ENCODE measurements around the gene PRSS27. TPM values are rescaled to one million over a fixed set of nuclear protein-coding genes. Genes with fewer than 3 reads are reported as not detected.

Gene PRSS27
- total and polyA plus RNA-seq, 2 donors (not counting 1 experiment from before 2014, with no cell fraction given): 2.1 to 2.4 TPM

DNA sequence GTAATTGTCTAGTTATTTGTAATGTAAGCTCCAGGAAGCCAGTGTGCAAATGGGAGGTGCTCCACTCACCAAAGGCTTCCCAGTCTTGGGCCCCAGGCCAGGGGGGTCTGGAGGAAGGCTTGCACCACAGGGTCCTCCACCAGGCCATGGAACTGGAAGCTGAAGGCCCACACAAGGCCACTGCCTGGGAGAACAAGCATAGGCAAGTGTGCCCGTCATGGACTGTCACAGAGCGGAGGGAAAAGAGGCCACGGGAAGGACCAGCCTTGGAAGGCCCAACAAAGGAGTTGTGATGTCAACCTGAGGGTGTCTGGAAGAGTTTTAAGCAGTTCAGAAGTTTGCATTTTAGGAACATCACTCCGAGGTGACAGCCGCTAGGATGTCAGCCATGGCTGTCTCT, 29.5 kb upstream of the PRSS27 start:
- TF ChIP-seq EZH2 (IDR thresholded peaks at IDR 0.05; ENCODE audit: borderline replicate concordance, insufficient read depth, low read depth, low read length, poor library complexity, severe bottlenecking): no peak
- TF ChIP-seq, protein P1, sequence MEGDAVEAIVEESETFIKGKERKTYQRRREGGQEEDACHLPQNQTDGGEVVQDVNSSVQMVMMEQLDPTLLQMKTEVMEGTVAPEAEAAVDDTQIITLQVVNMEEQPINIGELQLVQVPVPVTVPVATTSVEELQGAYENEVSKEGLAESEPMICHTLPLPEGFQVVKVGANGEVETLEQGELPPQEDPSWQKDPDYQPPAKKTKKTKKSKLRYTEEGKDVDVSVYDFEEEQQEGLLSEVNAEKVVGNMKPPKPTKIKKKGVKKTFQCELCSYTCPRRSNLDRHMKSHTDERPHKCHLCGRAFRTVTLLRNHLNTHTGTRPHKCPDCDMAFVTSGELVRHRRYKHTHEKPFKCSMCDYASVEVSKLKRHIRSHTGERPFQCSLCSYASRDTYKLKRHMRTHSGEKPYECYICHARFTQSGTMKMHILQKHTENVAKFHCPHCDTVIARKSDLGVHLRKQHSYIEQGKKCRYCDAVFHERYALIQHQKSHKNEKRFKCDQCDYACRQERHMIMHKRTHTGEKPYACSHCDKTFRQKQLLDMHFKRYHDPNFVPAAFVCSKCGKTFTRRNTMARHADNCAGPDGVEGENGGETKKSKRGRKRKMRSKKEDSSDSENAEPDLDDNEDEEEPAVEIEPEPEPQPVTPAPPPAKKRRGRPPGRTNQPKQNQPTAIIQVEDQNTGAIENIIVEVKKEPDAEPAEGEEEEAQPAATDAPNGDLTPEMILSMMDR (IDR thresholded peaks at IDR 0.05): no peak
- DNase-seq (no peak), ATAC-seq (ENCODE audit: low read depth) (no peak)
- H4K20me1 ChIP-seq (ENCODE audit: control insufficient read depth, insufficient read depth, low read length, poor library complexity, severe bottlenecking): peaks cover 17% of the 10 kb centered on the region
- Mint-ChIP-seq H3K9me3 (ENCODE audit: insufficient read depth) (peaks cover 2% of the 10 kb centered on the region), H3K27me3 (no peaks in the 10 kb centered on the region), H3K4me3 (no peak overlapping the region), H3K4me1 (peaks cover 24% of the 10 kb centered on the region), H3K27ac (peak overlapping the region; percentile 61)
- H3K79me2 ChIP-seq (ENCODE audit: control insufficient read depth, insufficient read depth, low read length): peaks cover 37% of the 10 kb centered on the region
- H3K4me3 ChIP-seq (ENCODE audit: control extremely low read depth in 1 of 5, extremely low read depth in 1 of 5, insufficient read depth in 1 of 5, low read depth in 2 of 5, low read length in 4 of 5): no peak overlapping the region
- ChIA-PET CTCF (no interaction called here), POLR2A (no interaction called here)
- H3K9me3 ChIP-seq (ENCODE audit: control extremely low read depth in 1 of 3, control insufficient read depth in 2 of 3, insufficient read depth in 1 of 3, low read length in 2 of 3): peaks cover 0 to 10% (median 3%) of the 10 kb centered on the region in 3 donors
- peaks cover 0 to 3% of the 10 kb centered on the region in 2 experiments for H3K36me3 ChIP-seq (replicated peaks in 1 of 2; ENCODE audit: control extremely low read depth in 1 of 2, control insufficient read depth in 1 of 2, extremely low read depth in 1 of 2, insufficient read depth in 2 of 2, low read length in 1 of 2)
- 98% methylated on average over 5 of the region's 5 CpGs for WGBS (ENCODE audit: insufficient coverage)
- H3K4me2 ChIP-seq (replicated peaks; ENCODE audit: low read depth, low read length, poor library complexity, severe bottlenecking): no peak overlapping the region
- no peak overlapping the region for H2AFZ ChIP-seq (ENCODE audit: insufficient read depth, low read depth, low read length, poor library complexity, severe bottlenecking)
- no peak overlapping the region for H3K27ac ChIP-seq (ENCODE audit: low read length in 2 of 2)
- intact Hi-C loops (cut with micrococcal nuclease): no loop called here
- no peak overlapping the region for H3K9ac ChIP-seq (ENCODE audit: low read length)
- no peaks in the 10 kb centered on the region for H3K27me3 ChIP-seq (replicated peaks in 1 of 4; ENCODE audit: control extremely low read depth in 1 of 4, control insufficient read depth in 3 of 4, insufficient read depth in 4 of 4, low read length in 3 of 4)
- peaks cover 21 to 25% of the 10 kb centered on the region in 2 donors for H3K4me1 ChIP-seq (ENCODE audit: control insufficient read depth in 2 of 2, insufficient read depth in 2 of 2, low read length in 2 of 2)

DNA sequence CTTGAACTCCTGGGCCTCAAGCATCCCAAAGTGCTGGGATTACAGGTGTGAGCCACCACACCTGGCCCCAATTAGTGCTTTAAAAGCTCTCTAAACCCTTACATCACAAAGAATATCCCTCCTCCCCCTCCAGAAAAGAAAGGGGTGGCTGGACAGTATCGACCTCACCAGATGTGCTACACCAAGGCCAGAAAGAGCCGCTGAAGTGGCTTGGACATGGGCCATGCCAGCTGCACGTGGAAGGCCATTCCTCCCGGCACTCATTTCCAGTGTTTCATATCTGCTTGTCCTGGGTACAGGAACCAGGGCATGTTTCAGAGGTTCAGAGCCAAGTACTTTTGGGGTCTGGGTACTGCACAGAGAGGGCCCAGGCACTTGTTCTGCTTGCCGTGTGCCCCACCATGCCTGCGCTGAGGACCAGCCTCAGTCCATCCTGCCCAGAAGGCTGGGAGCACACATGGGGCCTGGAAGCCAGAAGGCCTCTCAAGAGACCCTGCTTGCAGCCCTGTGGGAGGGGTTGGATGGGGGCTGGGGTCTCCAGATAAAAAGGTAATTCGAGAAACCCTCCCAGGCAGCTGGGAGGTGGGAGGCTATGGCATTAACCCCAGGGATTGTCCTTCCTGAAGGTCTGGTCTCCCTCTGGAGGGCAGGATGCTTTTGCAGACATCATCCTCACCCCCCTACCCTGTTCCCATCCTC, 28.9 kb upstream of the PRSS27 start:
- Histone ChIP-seq H3K27ac (ENCODE audit: low read length in 2 of 2) (no peak overlapping the region), H3K9ac (ENCODE audit: low read length) (no peak overlapping the region), H3K4me1 (ENCODE audit: control insufficient read depth in 2 of 2, insufficient read depth in 2 of 2, low read length in 2 of 2) (peaks cover 16 to 19% of the 10 kb centered on the region in 2 donors), H3K36me3 (replicated peaks in 1 of 2; ENCODE audit: control extremely low read depth in 1 of 2, control insufficient read depth in 1 of 2, extremely low read depth in 1 of 2, insufficient read depth in 2 of 2, low read length in 1 of 2) (no peaks in the 10 kb centered on the region), H3K27me3 (replicated peaks in 1 of 4; ENCODE audit: control extremely low read depth in 1 of 4, control insufficient read depth in 3 of 4, insufficient read depth in 4 of 4, low read length in 3 of 4) (no peaks in the 10 kb centered on the region), H2AFZ (ENCODE audit: insufficient read depth, low read depth, low read length, poor library complexity, severe bottlenecking) (no peak overlapping the region), H4K20me1 (ENCODE audit: control insufficient read depth, insufficient read depth, low read length, poor library complexity, severe bottlenecking) (peaks cover 11% of the 10 kb centered on the region), H3K4me2 (replicated peaks; ENCODE audit: low read depth, low read length, poor library complexity, severe bottlenecking) (no peak overlapping the region), H3K4me3 (ENCODE audit: control extremely low read depth in 1 of 5, extremely low read depth in 1 of 5, insufficient read depth in 1 of 5, low read depth in 2 of 5, low read length in 4 of 5) (no peak overlapping the region), H3K79me2 (ENCODE audit: control insufficient read depth, insufficient read depth, low read length) (peaks cover 31% of the 10 kb centered on the region), H3K9me3 (ENCODE audit: control extremely low read depth in 1 of 3, control insufficient read depth in 2 of 3, insufficient read depth in 1 of 3, low read length in 2 of 3) (peaks cover 0 to 10% (median 3%) of the 10 kb centered on the region in 3 donors)
- ATAC-seq (ENCODE audit: low read depth) (no peak), DNase-seq (no peak)
- Mint-ChIP-seq H3K4me3 (no peak overlapping the region), H3K27me3 (no peaks in the 10 kb centered on the region), H3K27ac (no peak overlapping the region), H3K9me3 (ENCODE audit: insufficient read depth) (peaks cover 2% of the 10 kb centered on the region), H3K4me1 (peaks cover 19% of the 10 kb centered on the region)
- intact Hi-C loops (cut with micrococcal nuclease): no loop called here
- WGBS (ENCODE audit: insufficient coverage): 98% methylated on average over 6 of the region's 7 CpGs
- no peak for TF ChIP-seq EZH2 (IDR thresholded peaks at IDR 0.05; ENCODE audit: borderline replicate concordance, insufficient read depth, low read depth, low read length, poor library complexity, severe bottlenecking)
- TF ChIP-seq, protein P1 (IDR thresholded peaks at IDR 0.05): no peak
- POLR2A ChIA-PET: interaction anchor here (0.7 kb wide), 1 partner anchor 722 kb away, joined by 6 read pairs; no protein-coding TSS in a partner anchor
- CTCF ChIA-PET: no interaction called here

Data from B cell (primary cell).